ENCODE results near the gene SYS1. TPM values are rescaled to one million over a fixed set of nuclear protein-coding genes. Genes with fewer than 3 reads are reported as not detected.

The SYS1 gene
- total RNA-seq, 3 donors from 2014 or later, result 30.8 to 56.3 (median 47.3) TPM

GRCh38 chr20:45336530-45337366 is 26.2 kb upstream of the SYS1 start:
- no peaks in the 10 kb centered on the region for H3K9me3 ChIP-seq
- intact Hi-C loops (cut with DNase I; ENCODE audit: low total_unique reads), result no loop called here
- H3K4me1 ChIP-seq, result peaks cover 26 to 50% of the 10 kb centered on the region in 2 donors
- peak overlapping the region in 1 of 3 donors; percentile 42 for H3K4me3 ChIP-seq
- H3K36me3 ChIP-seq, result no peaks in the 10 kb centered on the region
- H3K27ac ChIP-seq, result peak overlapping the region; percentile 97 to 99
- DNase-seq (ENCODE audit: low spot score in 2 of 2), result peak; percentile 69 to 81
- TF ChIP-seq POLR2A (IDR thresholded peaks at IDR 0.05) (no peak), CTCF (IDR thresholded peaks at IDR 0.05) (no peak), POLR2AphosphoS5 (IDR thresholded peaks at IDR 0.05) (peak in 1 of 3 donors; percentile 51)
- H3K27me3 ChIP-seq, result no peaks in the 10 kb centered on the region

- peak; percentile 69 to 91 for DNase-seq (ENCODE audit: low spot score in 2 of 2)
- peaks cover 26 to 52% of the 10 kb centered on the region in 2 donors for H3K4me1 ChIP-seq
- H3K9me3 ChIP-seq, result no peaks in the 10 kb centered on the region
- TF ChIP-seq CTCF (IDR thresholded peaks at IDR 0.05), result no peak
- TF ChIP-seq POLR2AphosphoS5 (IDR thresholded peaks at IDR 0.05), result peak in 2 of 3 donors; percentile 26 to 49
- peak overlapping the region in 2 of 3 donors; percentile 4 to 42 for H3K4me3 ChIP-seq
- H3K27ac ChIP-seq, result peak overlapping the region; percentile 97 to 99
- no peaks in the 10 kb centered on the region for H3K36me3 ChIP-seq
- no peaks in the 10 kb centered on the region for H3K27me3 ChIP-seq
- intact Hi-C loops (cut with DNase I; ENCODE audit: low total_unique reads), result no loop called here
These were observed 25.4 kb upstream of the SYS1 start for GRCh38 chr20:45337367-45338120.

- no peak for DNase-seq (ENCODE audit: low spot score in 2 of 2)
- TF ChIP-seq CTCF (IDR thresholded peaks at IDR 0.05) (no peak), POLR2AphosphoS5 (IDR thresholded peaks at IDR 0.05) (peak in 1 of 3 donors; percentile 6), POLR2A (IDR thresholded peaks at IDR 0.05) (no peak)
- H3K27me3 ChIP-seq, result no peaks in the 10 kb centered on the region
- H3K9me3 ChIP-seq, result no peaks in the 10 kb centered on the region
- no peaks in the 10 kb centered on the region for H3K36me3 ChIP-seq
- peak overlapping the region in 2 of 3 donors; percentile 4 to 42 for H3K4me3 ChIP-seq
- intact Hi-C loops (cut with DNase I; ENCODE audit: low total_unique reads), result no loop called here
- H3K4me1 ChIP-seq, result peaks cover 26 to 59% of the 10 kb centered on the region in 2 donors
- peak overlapping the region; percentile 97 to 99 for H3K27ac ChIP-seq
These were observed 24.6 kb upstream of the SYS1 start for GRCh38 chr20:45338121-45339030.

- no peak for DNase-seq (ENCODE audit: low spot score in 2 of 2)
- Histone ChIP-seq H3K4me1 (peaks cover 26 to 59% of the 10 kb centered on the region in 2 donors), H3K27ac (peak overlapping the region; percentile 97 to 99), H3K4me3 (peak overlapping the region in 1 of 3 donors; percentile 42), H3K27me3 (no peaks in the 10 kb centered on the region), H3K36me3 (no peaks in the 10 kb centered on the region), H3K9me3 (no peaks in the 10 kb centered on the region)
- intact Hi-C loops (cut with DNase I; ENCODE audit: low total_unique reads), result no loop called here
- TF ChIP-seq CTCF (IDR thresholded peaks at IDR 0.05) (no peak), POLR2A (IDR thresholded peaks at IDR 0.05) (no peak), POLR2AphosphoS5 (IDR thresholded peaks at IDR 0.05) (peak in 1 of 3 donors; percentile 6)
These were observed 23.9 kb upstream of the SYS1 start for GRCh38 chr20:45339084-45339483.

Data from breast epithelium (tissue), 4 donors.